Measurements from ENCODE around the gene RC3H2. TPM values are rescaled to one million over a fixed set of nuclear protein-coding genes. Genes with fewer than 3 reads are reported as not detected.

Gene RC3H2, protein sequence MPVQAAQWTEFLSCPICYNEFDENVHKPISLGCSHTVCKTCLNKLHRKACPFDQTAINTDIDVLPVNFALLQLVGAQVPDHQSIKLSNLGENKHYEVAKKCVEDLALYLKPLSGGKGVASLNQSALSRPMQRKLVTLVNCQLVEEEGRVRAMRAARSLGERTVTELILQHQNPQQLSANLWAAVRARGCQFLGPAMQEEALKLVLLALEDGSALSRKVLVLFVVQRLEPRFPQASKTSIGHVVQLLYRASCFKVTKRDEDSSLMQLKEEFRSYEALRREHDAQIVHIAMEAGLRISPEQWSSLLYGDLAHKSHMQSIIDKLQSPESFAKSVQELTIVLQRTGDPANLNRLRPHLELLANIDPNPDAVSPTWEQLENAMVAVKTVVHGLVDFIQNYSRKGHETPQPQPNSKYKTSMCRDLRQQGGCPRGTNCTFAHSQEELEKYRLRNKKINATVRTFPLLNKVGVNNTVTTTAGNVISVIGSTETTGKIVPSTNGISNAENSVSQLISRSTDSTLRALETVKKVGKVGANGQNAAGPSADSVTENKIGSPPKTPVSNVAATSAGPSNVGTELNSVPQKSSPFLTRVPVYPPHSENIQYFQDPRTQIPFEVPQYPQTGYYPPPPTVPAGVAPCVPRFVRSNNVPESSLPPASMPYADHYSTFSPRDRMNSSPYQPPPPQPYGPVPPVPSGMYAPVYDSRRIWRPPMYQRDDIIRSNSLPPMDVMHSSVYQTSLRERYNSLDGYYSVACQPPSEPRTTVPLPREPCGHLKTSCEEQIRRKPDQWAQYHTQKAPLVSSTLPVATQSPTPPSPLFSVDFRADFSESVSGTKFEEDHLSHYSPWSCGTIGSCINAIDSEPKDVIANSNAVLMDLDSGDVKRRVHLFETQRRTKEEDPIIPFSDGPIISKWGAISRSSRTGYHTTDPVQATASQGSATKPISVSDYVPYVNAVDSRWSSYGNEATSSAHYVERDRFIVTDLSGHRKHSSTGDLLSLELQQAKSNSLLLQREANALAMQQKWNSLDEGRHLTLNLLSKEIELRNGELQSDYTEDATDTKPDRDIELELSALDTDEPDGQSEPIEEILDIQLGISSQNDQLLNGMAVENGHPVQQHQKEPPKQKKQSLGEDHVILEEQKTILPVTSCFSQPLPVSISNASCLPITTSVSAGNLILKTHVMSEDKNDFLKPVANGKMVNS
- total RNA-seq (2014; rRNA removed; shearing (Covaris generic)) = 21.6 and 28.0 TPM in 2 replicates

DNA sequence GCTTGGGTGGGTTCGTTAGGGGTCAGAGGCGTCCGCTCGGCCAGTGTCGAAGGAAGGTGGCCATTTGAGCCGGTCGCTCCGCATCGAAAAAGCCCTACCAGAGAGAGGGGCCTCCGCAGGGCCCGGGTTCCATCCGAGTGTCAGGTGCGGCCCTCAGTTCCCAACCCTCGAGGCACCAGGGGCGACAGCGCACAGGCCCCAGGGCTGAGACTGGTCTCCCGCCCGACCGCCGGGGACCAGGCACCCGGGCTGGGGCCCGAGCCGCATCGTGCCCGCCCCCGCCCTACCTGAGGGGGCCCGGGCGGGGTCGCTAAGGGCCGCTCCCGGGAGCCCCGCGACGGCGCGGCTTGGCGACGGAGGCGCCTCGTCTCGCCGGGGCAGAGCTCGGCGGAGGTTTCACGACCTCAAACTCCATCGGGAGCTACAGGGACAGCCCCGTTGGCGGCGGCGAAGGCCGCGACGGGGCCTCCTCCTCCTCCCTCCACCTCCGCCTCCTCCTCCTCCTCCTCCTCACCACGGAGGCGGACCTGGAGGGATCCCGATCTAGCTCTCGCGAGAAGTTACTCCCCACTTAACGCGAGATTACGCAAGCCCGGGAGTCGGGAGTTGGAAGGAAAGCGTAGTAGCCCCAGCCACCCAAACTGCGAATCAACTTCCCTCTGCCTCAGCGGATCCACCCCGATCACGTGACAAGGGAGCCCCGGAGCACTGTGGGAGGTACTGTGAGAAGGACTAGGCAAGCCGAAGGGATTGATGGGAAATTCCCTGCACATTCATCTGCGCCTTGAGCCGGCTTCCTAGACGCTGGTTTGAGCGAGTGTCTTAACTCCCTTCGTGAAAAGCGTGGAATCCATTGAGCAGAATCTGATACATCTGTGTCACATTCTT lies at the start of gene RC3H2:
RC3H2 (minus strand) TSS at position 537 of the 888 bp plus-strand sequence. CDS start 7,850 bp downstream, outside the sequence.
- H3K27me3 ChIP-seq (ENCODE audit: control insufficient read depth, insufficient read depth, low read length) = no peaks in the 10 kb centered on the region
- DNase-seq = peak; percentile 91

DNA sequence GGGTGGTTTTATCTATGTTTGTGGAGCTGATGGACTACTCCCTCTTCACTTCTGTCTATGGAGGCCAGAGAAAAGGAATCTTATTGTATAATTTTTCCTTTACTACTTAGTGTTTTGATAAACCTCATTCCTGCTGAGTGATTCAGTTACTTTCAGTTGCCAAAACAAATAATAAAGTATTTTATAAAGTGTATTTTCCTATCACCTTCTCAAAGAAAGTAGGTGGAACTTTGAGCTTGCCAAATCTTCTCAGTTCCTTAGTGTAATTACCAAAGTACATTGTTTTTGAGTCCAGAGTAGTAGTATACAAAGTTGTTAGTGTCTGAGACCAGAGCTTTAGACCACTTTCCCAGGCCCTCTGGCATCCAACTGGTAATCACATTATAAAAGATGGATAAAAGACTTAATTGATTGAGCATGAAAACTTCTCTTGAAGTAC lies 49.1 kb upstream of the RC3H2 start:
- no peak for DNase-seq
- H3K36me3 ChIP-seq (replicated peaks; ENCODE audit: control insufficient read depth, insufficient read depth, low read length) = peaks cover 2% of the 10 kb centered on the region; the same call in 1 of the 2 replicates
- H3K27me3 ChIP-seq (ENCODE audit: control insufficient read depth, insufficient read depth, low read length) = no peaks in the 10 kb centered on the region
- H3K4me3 ChIP-seq (ENCODE audit: insufficient read depth, low read depth, low read length) = no peak overlapping the region

More for the DNA sequence above, at the start of gene RC3H2:
- Histone ChIP-seq H3K4me3 (ENCODE audit: insufficient read depth, low read depth, low read length) (peak within 1 kb of the TSS; percentile 71), H3K36me3 (replicated peaks; ENCODE audit: control insufficient read depth, insufficient read depth, low read length) (no peaks in the 10 kb centered on the region; the same call in 1 of the 2 replicates)

DNA sequence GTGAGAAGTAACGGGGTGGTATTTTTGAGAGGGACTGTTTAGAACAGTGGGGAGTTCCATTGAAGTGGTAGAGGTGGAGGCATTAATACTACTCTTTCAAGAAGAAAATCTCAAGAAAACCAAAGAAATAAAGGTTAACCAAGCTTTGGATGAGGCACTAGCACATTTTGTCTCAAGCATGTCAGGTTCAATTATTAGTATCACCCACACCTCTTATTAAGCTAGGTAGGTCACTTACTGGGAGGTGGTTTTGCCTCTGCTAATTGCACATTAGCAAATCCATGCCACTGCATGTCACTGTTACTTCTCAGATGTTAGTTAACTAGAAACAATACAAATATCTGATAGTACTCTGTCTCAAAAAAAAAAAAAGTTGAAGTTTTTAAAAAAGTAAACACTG lies 45.9 kb upstream of the RC3H2 start:
- no peak overlapping the region for H3K4me3 ChIP-seq (ENCODE audit: insufficient read depth, low read depth, low read length)
- no peaks in the 10 kb centered on the region for H3K36me3 ChIP-seq (replicated peaks; ENCODE audit: control insufficient read depth, insufficient read depth, low read length)
- no peaks in the 10 kb centered on the region for H3K27me3 ChIP-seq (ENCODE audit: control insufficient read depth, insufficient read depth, low read length)
- no peak for DNase-seq

DNA sequence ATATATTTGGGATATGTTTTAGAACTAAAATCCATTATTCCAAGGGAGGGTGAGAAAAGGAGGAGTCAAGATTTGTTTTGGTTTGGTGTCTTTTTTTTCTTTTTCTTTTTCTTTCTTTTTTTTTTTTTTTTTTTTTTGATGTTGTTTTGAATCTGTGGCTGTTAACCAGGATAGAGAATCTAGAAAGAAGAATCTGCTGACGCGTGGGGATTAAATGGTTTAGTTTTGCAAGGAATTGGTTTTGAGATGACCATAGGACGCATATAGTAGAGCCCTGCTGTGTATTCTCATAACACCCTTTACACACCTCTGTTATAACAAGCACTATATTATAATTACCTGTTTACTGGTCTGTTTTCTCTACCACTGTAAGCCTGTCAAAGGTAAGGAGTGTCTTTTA lies 45.1 kb upstream of the RC3H2 start:
- no peak for DNase-seq
- no peaks in the 10 kb centered on the region for H3K36me3 ChIP-seq (replicated peaks; ENCODE audit: control insufficient read depth, insufficient read depth, low read length)
- no peak overlapping the region for H3K4me3 ChIP-seq (ENCODE audit: insufficient read depth, low read depth, low read length)
- H3K27me3 ChIP-seq (ENCODE audit: control insufficient read depth, insufficient read depth, low read length) = no peaks in the 10 kb centered on the region

DNA sequence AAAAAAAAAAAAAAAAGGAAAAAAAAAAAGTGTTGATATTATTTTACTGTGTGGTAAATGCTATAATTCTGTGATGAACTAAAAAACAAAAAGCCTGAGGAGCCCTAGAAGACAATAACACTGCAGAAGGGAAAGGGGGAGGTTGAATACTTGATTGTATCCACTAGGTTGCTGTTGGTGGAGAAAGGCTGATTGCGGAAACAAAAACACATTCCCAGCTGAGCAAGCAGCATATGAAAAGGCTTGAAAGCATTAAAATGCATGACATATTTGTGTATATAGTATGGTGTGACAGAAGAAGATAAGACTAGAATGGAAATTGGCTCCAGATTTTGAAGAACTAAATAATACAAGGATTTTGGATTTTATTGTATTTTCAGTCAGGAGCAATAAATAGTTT lies 44.5 kb upstream of the RC3H2 start:
- peak; percentile 27 for DNase-seq
- H3K27me3 ChIP-seq (ENCODE audit: control insufficient read depth, insufficient read depth, low read length) = no peaks in the 10 kb centered on the region
- H3K4me3 ChIP-seq (ENCODE audit: insufficient read depth, low read depth, low read length) = no peak overlapping the region
- no peaks in the 10 kb centered on the region for H3K36me3 ChIP-seq (replicated peaks; ENCODE audit: control insufficient read depth, insufficient read depth, low read length)

DNA sequence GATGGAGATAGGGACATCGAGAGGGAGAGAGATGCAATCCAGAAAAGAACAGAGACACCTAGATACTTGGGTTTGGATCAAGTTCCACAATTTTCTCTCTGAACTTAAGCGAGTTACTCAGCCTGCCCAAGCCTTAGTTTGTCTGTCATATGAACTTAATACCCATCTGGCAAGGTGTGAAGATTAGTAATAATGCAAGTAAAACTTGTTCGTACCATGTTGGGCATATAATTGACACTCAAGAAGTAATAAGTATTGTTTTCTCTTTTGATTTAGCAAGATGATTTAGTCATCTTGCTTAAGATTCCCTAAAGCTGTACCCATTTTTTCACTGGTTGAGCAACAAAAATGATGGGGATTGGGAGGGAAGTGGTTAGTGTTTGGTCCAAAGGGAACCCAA lies 43.2 kb upstream of the RC3H2 start:
- Histone ChIP-seq H3K27me3 (ENCODE audit: control insufficient read depth, insufficient read depth, low read length) (no peaks in the 10 kb centered on the region), H3K4me3 (ENCODE audit: insufficient read depth, low read depth, low read length) (no peak overlapping the region), H3K36me3 (replicated peaks; ENCODE audit: control insufficient read depth, insufficient read depth, low read length) (no peaks in the 10 kb centered on the region; the same call in 1 of the 2 replicates)
- DNase-seq = no peak

DNA sequence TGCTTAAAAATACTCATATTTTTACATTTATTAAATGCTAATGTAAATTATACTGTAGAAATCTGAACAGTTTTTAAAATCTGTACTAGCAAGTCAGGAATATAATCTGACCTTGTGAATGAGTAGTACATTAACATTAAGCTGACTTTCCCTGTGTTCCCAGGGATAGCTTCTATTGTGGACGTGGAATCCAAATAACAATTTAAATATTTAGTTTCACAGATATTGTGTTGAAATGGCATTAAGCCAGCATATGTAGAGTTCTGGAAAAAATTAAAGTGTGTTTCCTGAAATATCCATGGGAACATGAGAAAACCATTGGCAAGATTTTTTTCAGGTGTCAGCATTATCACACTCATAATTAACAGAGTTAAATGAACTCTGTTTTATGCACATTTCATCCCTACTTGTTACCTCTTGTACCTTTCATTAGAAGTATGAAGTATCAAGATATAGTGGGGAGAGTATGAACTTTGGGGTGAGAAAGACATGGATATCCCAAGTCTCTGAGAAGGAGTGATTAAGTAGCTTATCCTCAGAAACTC lies 41.4 kb upstream of the RC3H2 start:
- DNase-seq = no peak
- no peaks in the 10 kb centered on the region for H3K27me3 ChIP-seq (ENCODE audit: control insufficient read depth, insufficient read depth, low read length)
- H3K4me3 ChIP-seq (ENCODE audit: insufficient read depth, low read depth, low read length) = no peak overlapping the region
- no peaks in the 10 kb centered on the region; the same call in 1 of the 2 replicates for H3K36me3 ChIP-seq (replicated peaks; ENCODE audit: control insufficient read depth, insufficient read depth, low read length)

DNA sequence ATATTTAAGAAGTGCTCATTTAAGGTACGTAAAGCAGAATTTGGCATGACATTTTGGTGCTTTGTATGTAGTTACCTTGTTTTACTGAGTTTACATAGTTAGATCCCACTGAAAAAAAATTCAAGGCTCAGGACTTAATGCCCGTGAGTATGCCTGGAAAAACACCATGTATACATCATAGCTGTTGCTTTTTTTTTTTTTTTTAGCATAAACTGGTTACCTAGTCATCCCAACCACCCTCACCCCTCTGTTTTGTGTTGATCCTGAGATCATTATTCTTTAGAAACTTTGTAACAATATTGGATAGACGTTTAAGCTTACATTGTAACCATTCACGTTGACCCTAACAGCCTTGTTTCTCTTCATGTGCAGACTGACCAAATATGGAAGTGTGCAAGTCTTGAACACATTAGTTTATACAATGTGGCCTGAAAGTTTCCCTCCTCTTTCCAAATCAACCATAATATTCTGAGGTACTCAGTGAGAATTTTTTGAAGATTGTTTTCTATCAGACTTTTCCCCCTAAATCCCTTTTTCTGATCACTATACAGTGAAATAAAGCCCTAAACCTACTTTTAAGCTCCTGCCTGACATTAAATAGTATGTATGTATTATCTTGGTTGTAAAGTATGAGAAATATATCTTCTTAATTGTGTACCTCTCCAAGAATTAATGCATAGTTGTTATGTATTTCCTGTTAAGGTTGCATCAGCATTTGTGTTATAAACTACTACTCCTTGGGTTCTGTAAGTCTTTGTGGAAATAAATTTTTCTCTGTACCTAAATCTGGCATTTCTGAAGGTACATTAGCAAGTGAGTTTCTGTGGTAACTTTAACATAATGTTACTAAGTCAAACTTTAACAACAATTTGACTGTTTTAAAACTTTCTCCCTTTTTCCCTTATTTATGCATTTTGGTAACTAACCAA lies 40.1 kb upstream of the RC3H2 start:
- Histone ChIP-seq H3K36me3 (replicated peaks; ENCODE audit: control insufficient read depth, insufficient read depth, low read length) (no peaks in the 10 kb centered on the region; the same call in 1 of the 2 replicates), H3K4me3 (ENCODE audit: insufficient read depth, low read depth, low read length) (no peak overlapping the region), H3K27me3 (ENCODE audit: control insufficient read depth, insufficient read depth, low read length) (no peaks in the 10 kb centered on the region)
- DNase-seq = no peak

DNA sequence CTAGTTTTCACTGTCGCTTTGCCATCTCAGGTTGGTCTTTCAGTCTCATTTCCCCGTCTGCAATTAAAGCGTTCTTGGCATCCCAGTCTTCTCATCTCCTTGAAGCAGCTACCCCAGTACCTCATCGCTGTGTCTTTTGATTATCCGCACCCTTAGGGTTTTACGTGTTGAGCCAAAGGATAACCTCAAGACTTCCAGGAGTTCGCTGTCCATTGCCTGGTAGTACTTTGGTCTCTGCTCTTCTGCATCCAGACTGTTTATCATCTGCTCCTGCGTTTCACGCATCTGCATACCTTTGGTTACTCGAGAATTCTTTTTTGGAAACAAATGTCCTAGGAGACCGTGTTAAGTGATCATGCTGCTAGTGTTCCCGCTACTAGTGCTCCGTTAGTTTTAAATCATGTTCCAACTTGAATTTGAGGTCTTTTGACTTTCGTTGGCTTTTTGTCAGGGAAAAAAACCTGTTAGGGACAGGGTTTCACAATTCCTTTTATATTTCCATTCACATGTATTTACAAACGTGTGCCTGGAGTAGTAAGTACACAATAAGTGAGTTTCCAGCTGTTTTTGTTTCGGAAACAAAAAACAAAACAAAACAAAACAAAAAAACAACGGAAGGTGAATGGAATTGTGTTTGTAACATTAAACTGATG lies 36.5 kb upstream of the RC3H2 start:
- Histone ChIP-seq H3K4me3 (ENCODE audit: insufficient read depth, low read depth, low read length) (peak overlapping the region; percentile 71), H3K36me3 (replicated peaks; ENCODE audit: control insufficient read depth, insufficient read depth, low read length) (no peaks in the 10 kb centered on the region; the same call in 1 of the 2 replicates), H3K27me3 (ENCODE audit: control insufficient read depth, insufficient read depth, low read length) (no peaks in the 10 kb centered on the region)
- peak; percentile 22 for DNase-seq

DNA sequence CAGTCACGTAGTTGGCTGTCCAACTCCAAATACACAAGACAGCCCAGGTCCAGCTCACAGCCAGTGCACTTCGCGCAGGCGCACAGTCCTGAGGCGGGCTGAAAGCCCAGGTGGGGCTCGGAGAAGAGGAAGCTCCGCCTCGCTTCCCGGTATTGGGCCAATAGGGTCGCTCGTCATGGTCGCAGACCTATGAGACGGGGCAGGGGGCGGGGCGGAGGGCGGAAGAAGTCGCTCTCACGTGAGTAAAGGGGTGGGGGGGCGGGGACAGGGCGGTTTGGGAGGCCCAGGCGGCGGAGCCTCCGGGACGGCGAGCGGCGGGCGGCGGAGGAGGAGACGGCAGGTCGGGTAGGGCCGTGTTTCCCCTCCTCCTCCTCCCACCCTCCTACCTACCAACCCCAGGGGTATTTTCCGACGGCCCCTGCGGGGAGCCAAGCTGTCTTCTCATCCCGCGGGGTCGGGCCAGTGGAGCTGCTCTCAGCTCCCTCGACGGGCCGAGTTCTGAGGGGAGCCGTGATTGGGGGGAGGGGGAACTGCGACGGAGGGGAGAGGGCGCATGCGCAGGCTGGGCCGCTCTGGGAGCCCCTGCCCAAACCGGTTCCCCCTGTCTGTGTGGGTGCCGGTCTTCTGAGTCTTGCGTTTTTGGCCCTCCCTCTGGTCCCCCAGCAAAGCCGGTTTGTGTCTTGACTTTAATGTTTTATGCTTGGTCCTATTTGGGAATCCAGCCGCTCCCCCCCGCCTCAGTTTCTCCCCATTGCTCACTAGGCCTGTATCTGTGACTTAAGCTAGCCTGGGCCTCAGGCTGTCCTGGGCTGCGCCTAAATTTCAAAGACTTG lies 35.8 kb upstream of the RC3H2 start, which contains the start of gene RABGAP1:
RABGAP1 (plus strand) TSS at position 272 of the 833 bp plus-strand sequence. CDS start 16,040 bp downstream, outside the sequence.
- peak within 1 kb of the TSS; percentile 71 for H3K4me3 ChIP-seq (ENCODE audit: insufficient read depth, low read depth, low read length)
- peak; percentile 97 for DNase-seq
- no peaks in the 10 kb centered on the region for H3K27me3 ChIP-seq (ENCODE audit: control insufficient read depth, insufficient read depth, low read length)
- peaks cover 5% of the 10 kb centered on the region for H3K36me3 ChIP-seq (replicated peaks; ENCODE audit: control insufficient read depth, insufficient read depth, low read length)

DNA sequence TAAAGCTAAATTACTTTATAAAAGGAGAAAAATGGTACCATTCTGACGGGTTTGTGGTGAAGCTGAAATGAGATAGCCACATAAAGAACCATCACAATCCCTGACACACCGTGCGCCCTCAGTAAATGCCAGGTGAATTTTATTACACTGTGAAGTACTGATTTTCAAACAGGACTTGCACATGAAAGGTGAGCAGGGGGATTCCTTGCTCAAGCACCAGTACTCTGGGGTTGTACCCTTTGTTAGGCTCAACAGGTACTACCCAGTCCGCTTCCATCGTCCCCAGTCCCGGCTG lies 35.2 kb upstream of the RC3H2 start:
- H3K36me3 ChIP-seq (replicated peaks; ENCODE audit: control insufficient read depth, insufficient read depth, low read length) = peaks cover 5% of the 10 kb centered on the region
- H3K4me3 ChIP-seq (ENCODE audit: insufficient read depth, low read depth, low read length) = peak overlapping the region; percentile 25; the same call in 1 of the 2 replicates
- DNase-seq = no peak
- H3K27me3 ChIP-seq (ENCODE audit: control insufficient read depth, insufficient read depth, low read length) = no peaks in the 10 kb centered on the region
